Heart left ventricle (tissue), 13 donors: Measurements from ENCODE around the gene ELMO2.
A peak's percentile ranks its signal among the peaks of the same experiment; 100 is the strongest.

ENCODE experiments used
- CTCF ChIP-seq, 12 donors: fragments of 200-600 bp; sonication (generic) in 4 of 12; IDR thresholded peaks; one replicate each; pipeline versions ENCODE4 v1.5.0 to v1.8.0; 2018 to 2022; ENCODE audit warnings: antibody characterized with exemption in 12 of 12, mild to moderate bottlenecking in 5 of 12
- POLR2A ChIP-seq, 2 donors: fragments of 450-650 bp; IDR thresholded peaks; one replicate each; pipeline ENCODE4 v1.6.1; 2017; ENCODE audit warnings: antibody characterized with exemption in 2 of 2, mild to moderate bottlenecking in 2 of 2, moderate library complexity in 2 of 2
- donor health status: ischemic (EF 13 %, LVEDD 7.1; RV severe dilation, severe dysfunction).
- donor health status: DM: no; HTN: yes; CAD: no.
- donor health status: DM: no; HTN: no; CAD: no.
- donor health status: ischemic (EF 25% LVEDD 6.9; RV normal size, moderate dysfunction).
- donor health status: ischemic (EF 25% LVEDD 5.7; RV mildly dilated, moderate dysfunction).
- donor health status: ischemic (EF 35%, LVEDD 5.7; RV mildly dilated, moderate dysfunction).
- donor health status: nonischemic (EF 11% LVEDD 7.7; RV severe dilation, severe dysfunction).
- donor health status: DM: yes; HTN: yes; CAD: no.
- donor health status: PGD.
- donor health status: ischemic (EF 29% LVEDD 5.4; RV normal size, mild dysfunction).
- donor health status: nonischemic (EF 23%, LVEDD 6.1; RV moderate dilation, normal function).

DNA sequence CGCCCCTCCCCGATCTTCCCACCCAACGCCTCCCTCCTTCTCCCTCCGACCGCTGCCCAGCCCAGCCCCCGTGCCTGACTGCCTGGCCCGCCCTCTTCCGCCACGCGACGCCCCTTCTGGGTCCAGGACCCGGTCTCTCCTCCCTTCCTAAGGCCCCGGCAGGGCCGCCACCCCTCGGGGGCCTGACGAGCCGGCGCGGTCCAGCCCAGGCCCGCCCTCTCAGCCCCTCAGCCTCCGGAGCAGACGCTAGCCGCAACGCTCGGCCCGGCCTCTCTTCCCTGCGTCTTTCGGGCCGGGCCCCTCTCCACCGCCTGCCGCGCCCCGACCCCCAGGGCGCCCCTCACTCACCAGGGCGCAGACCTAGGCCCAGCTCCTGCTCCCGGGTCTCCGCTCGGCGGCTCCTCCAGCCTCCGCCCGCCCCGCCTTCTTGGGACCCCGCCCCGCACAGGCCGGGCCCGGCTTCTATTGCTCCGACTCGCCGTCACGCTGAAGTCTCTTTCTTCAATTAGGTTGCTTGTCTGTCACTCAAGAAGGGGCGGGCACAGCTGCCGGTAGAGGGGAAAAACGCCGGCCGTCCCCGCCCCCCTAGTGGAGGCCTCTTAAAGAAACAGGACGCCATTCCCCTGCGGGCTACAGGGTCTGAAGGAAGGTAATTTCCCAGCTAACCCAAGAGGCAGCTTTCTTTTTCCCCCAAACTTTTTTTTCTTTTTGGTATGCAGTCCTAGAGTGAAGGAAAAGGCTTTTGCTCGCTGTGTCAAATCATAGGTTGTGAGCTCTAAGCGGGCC is at the start of gene ELMO2:
- TF ChIP-seq CTCF (IDR thresholded peaks at IDR 0.05) (peak; percentile 4 to 55 (median 24)), POLR2A (IDR thresholded peaks at IDR 0.05) (peak in 1 of 2 donors; percentile 78)
